Inferior parietal cortex (tissue), 1 donor: ENCODE data around the gene SEMA3B.
A peak's percentile ranks its signal among the peaks of the same experiment; 100 is the strongest.
"Not testable (repeated sequence)": the region's sequence is repeated elsewhere in the genome, so short reads cannot be mapped to it uniquely, and the experiment has no call there.

Source experiments
- DNase-seq: peaks from one replicate; pipeline ENCODE4 v3.0.0-alpha.2; 2016; ENCODE audit errors: extremely low spot score

Gene SEMA3B

DNA sequence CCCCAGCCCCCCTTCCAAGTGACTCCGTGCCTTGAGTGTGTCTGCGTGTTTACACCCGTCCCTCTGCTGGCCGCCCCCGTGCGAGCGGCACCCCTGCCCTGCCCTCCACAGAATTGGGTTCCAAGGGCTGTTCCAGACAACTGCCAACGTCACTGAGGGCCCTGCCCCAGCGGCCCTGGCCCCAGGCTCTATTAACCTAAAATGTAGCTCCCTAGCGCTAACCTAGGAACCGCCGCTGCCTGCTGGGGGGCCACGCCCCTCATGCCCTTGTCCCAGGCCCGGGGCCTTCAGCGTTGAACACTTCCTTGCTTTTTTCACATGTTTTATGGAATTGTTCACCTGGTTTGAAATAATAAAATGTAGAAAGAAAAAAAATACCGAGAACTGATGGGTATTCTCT is 10.0 kb upstream of the SEMA3B start:
- no peak for DNase-seq

DNA sequence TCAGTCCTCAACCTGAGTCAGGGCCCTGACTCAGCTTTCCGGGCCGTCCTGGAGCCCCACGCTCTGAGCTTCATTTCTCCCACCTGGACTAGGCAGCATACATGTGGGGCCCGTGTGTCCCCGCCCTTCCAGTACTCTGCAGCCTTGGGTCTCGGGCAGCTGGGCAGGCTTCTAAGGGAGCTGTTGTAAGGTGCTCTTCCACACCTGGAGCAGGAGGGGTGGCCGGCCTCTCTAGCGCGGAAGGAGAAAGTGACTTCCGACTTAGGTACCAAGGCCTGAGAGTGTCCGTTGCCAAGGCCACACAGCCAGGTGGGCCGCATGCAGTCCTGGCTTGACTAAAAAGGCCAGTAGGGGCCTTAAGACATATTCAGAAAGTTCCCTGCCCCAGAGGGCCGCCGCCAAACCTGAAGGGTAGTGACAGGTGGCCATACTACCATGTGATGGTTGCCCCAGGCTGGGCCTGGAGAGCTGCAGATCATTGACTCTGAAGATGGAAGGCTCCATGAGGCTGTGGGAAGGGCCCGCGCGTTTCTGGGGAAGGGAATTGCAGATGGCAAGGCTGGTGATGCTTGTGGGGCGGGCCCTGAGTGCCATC is 9.4 kb upstream of the SEMA3B start:
- DNase-seq = no peak

DNA sequence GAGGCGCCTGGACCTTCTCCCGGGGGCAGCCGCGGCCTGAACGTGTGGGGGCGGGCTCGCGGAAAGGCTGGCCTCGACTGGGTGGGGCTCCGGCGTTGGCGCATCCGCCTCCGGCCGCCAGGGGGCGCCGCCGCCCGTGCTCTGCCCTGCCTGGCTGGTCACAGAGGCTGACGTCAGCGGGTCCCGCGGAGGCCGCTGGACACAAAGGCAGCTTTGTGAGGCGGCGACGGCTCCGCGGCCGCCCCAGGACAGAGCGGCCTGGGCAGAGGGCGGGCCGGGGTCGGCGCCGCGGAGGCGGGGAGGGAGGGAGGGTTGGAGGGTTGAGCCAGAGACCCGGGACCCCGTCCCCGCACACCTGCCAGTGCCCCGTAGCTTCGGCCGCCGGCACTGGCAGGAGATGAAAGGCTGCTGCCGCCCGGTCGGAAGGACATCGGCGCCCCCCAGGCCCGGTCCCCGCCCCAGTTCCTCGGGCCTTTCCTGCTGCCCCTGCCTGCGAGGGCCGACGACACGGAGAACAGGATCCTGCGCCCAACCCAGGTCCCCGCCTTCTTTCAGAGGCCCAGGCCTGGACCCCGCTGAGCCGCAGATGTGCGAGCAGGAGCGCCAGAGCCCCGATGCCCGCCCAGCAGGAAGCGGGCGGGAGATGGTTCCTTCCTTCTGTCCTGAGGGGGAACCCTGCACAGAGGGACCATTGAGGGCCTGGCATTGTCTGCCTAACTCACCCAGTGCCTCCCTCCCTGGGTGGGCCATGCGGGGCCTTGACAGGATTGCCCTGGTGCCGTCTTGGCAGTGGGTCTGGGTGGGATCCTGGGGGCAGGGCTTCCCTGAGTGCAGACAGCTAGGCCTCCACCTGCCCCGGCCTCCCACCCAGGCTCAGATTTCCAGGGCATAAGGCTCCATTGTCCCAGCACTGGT is 8.7 kb upstream of the SEMA3B start:
- peak; percentile 90 for DNase-seq

DNA sequence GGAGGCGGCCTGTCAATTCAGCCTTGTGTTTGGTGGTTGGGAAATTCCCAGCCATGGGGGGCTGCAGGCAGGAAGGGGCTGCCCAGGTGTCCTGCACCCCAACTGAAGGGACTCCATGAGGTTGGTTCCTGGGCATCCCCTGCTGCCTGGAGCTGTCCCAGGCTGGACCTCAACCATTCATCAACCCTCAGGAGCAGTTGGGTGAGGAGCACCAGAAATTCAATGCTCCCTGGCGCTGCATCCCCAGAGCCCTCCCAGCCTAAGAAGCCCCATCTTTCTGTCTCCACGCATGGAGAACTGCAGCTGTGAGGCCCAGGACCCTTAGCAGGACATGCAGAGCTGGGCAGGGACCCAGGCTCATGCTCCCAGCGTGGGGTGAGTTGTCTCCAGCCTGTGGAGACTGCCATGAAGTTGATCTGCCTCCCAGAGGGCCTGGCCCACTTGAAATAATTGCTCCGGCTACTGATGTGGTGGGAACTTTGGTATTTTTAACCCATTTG is 8.0 kb upstream of the SEMA3B start:
- DNase-seq = no peak

DNA sequence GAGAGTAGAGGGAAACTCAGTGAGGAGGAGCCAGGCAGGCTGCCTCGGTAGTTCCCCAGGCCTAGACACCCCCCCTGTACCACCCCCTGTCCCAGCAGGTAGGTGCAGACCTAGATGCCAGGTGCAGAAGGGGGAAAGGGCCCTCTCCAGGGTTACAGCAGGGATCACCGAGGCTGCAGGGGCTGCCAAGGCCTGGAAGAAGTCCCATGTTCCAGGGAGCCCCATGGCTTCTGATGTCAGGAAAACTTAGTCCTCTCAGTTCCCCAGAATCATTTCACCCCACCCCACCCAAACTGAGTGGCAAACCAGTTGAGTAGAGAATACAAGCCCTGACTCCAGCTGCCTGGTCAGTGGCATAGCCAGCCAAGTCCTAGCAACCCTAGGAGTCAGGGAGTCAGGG is 7.4 kb upstream of the SEMA3B start:
- no peak for DNase-seq

DNA sequence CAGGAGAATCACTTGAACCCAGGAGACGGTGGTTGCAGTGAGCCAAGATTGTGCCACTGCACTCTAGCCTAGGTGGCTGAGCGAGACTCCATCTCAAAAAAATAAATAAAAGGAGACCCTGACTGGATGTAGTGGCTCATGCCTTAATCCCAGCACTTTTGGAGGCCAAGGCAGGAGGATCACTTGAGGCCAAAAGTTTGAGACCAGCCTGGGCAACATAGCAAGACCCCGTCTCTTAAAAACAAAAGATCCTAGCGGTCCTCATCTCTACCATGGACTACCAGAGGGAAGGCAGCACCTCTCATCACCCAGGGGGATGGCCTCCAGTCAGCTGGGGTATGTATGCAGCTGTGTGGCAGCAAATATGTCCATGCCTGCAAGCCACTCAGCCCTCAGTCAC is 6.7 kb upstream of the SEMA3B start:
- not testable (repeated sequence) for DNase-seq

DNA sequence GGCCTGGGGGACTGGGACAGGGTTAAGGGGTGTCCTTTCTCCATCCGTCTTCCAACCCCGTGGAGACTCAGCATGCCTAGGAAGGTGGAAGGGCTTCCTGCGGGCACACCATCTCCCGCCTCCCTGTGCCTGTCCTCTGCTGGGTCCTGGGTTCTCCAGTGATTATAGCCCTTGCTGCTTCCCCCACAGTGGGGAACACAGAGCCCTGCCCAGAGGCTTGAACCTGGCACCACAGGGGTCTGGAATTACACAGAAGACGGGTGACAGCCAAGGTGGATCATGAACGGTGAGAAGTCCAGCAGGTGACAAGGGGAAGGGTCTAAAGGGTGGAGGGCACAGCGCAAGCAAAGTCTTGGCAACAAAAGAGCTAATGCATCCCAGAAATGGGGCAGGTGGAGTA is 6.2 kb upstream of the SEMA3B start:
- no peak for DNase-seq

DNA sequence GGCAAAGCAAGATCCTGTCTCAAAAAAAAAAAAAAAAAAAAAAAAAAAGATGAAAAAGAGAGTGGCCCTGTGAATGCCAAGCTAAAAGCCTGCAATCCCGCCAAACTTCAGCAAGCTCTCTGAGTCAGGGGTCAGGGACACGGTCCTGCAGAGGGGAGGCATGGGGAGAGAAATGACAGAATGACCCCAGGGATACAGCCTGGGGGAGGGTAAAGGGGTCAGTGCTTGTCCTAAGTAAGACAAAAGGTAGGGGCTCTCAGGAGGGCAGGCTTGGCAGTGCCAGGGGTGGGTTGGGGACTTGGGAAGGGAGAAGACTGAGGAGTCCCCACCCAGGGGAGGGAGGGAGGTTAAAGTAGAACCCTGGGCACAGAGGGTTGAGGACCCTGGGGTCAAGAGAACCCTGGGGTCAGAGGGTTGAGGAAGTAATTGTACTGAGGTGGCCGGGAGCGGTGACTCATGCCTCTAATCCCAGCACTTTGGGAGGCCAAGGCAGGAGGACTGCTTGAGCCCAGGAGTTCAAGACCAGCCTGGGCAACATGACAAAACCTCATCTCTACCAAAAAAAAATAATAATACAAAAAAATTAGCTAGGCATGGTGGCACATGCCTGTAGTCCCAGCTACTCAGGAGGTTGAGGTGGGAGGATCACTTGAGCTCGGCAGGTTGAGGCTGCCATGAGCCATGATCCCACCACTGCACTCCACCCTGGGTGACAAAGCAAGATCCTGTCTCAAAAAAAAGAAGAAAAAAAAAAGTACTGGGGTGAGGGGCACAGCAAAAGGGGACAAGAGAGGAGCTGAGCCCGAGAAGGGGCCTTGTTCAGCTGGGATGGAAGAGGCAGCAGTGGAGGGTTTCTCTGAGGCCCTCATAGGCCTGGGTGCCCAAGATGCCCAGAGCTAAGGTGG is 5.2 kb upstream of the SEMA3B start:
- DNase-seq = no peak

DNA sequence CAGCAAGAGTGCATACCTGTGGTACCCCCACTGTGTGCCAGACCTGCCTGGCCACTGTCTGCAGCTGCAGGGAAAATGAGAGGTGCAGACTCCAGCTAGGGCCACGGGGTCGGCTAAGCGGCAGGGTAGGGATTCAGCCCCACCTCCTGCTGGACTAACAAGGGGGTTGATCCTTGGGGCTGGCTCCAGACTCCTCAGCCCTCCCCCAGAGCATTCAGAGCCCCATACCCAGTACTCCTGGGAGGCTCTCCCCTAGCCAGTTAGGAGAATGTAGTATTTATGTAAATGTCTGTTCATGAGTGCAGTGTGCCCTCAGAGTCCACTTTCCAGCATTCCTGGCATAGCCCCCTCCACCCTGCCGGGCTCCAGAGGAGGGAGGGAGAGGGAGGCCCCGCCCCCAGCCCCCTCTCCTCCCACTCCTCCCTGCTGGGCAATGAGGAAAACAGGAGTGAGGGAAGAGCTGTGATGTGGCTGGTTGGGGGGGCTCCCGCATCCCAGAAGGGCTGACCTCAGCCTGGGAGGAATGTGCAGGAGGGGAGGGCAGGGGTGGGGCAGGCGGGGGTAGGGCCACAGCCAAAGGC is 4.5 kb upstream of the SEMA3B start:
- peak; percentile 55 for DNase-seq

DNA sequence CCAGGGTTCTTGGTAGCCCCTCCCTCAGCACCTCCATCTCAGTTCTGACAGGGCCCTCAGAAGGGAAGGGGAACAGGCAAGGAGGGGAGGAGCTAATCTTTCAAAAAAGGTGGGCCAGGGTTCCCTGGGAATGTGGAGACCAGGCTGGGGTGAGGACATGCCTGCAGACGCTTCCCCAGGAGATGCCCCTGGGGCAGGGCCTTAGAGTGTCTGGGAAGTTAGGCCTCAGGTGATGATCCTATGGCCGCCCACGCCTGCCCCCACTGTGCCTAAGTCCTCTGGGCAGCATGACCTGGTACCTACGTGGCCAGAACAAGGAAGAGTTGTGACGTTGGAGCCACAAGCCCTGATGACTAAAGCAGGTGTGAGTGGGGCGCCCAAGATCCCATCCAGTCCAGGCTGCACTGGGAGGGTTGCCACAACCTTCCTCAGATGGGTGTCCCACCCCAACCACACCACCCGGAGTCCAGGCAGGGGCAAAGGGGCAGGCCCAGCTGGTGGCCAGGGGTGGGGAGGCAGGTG is 3.9 kb upstream of the SEMA3B start:
- DNase-seq = no peak

DNA sequence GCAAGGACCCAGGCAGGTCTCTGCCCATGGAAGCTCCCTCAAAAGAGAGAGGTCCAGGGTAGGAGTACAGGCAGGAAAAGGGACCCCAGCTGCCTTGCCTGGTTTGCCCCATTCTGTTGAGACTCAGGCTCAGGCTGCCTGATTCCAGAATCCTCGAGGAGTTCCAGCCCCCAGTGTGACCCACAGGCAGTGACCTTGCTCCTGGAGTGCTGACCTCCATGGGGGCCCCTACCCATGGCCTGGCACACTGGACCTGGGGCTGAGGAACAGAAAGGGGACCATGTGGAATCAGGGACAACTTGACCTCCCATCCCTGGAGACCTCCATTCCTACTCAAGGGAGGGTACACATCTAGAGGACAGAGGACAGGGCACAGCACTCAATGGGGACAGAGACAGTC is 3.4 kb upstream of the SEMA3B start:
- no peak for DNase-seq

DNA sequence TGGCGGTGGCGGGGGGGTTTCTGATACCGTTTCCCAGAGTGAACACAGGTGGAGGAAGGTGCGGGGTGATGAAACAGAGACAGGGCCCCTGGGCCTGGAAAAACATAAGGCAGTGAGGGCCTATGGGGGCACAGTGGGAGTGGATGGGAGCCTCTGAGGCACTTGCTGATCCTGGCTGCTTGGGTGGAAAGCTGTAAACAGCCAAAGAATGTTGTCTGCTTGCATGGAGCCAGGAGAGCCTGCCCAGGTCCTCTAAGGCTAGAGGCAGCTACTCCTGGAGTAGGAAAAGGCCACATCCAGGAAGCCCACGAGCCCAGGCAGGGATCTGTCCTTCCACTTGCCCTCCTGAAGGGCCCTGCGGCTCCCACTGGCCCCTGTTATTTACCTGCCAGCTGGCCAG is 2.9 kb upstream of the SEMA3B start:
- DNase-seq = no peak

DNA sequence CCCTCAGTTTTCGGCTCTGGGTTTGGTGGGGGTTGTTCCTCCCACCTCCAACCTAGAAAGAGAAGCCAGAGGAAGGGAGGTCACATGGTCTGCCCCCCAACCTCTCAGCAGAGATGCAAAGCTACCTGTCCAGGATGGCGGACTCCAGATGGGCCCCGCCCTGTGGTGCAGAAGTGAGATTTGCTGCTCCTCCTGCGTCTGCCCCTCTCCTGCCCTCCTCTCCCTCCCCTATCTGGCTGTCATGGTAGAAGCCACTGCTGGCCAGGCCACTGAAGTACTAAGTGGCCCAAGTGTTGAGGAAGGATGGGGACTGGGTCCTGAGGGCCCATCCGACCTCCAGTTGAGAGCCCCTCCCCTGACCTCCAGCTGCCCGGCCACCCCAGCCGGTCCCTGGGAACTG is 2.1 kb upstream of the SEMA3B start:
- no peak for DNase-seq

DNA sequence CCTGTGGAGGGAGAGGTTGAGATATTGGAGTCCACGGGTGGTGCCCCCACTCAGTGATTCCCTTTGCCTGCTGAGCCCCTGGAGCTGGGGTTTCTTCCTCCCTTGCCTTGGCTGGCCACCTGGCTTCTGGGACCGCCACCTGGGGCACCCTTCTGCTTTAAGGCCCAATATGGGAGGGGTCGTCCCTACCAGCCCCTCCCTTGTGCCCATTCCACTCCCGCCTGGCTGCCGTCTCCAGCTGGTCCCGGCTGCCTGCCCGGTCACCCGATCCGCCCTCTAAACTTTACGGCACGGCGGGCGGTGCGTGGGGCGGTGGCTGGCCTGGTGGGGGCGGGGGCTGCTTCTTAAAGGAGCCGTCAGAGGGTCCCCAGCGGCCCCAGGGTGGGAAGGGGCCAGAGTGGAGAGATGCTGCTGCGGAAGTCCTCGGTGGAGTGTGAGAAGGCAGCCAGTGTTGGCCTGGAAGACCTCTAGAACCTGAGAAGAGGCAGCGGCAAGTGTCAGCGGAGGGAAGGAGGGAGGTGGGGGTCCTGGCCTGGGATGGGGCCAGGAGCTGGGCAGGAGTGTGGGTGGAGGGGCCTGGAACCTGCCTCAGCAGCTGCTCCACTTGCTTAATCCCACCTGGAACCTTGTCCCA is 1.6 kb upstream of the SEMA3B start:
- DNase-seq = no peak

DNA sequence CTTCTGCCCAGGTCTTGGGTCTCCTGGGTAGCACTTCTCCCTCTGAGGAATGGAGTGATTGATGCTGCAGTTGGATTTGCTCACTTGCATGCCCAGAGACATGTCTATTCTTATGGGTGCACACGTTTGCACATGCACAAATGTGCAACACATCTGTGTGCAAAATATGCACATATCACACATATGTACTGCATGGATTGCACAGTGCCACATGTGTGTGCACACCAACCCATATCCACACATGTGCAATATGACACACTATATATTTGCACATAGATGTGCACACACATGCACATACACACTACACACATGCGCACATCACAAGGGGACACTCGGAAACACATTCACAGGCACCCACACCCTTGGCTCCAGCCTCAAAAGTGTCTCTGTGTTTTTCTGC is 671 bp upstream of the SEMA3B start:
- DNase-seq = no peak

DNA sequence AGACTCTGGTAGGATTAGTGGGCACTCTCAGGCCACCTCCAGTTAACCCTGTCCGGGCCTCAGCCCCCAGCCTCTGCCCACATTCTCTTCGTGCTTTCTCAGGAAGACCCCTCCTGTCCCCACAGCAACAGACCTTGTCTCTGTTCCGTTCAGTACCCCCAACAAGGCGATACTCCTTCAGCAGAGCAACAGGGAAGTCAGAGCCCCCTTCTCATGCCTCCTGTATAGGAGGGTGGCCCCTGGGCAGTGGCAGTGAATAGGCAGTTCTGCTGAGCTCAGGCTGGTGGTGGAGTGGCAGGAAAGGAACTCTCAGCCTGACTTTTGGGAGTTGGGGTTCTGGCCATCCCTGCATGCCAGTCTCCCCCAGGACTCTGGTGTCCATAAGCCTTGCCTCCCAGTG is 513 bp downstream of the SEMA3B start:
- no peak for DNase-seq

DNA sequence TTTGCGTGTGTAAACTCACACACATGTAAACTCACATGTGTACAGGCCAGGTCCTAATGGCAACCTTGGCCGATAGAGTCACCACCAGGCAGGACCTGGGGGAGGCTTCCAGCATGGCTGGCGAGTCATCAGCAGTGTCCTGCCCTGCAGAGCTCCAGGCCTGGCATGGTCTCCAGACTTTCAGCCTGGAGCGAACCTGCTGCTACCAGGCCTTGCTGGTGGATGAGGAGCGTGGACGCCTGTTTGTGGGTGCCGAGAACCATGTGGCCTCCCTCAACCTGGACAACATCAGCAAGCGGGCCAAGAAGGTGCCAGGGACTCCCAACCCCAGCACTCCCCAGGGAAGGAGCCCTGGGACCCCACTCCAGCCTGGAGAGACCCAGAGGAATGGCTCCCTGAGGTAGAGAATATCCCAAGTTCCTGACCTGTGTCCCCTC is 1.0 kb downstream of the SEMA3B start:
- no peak for DNase-seq

DNA sequence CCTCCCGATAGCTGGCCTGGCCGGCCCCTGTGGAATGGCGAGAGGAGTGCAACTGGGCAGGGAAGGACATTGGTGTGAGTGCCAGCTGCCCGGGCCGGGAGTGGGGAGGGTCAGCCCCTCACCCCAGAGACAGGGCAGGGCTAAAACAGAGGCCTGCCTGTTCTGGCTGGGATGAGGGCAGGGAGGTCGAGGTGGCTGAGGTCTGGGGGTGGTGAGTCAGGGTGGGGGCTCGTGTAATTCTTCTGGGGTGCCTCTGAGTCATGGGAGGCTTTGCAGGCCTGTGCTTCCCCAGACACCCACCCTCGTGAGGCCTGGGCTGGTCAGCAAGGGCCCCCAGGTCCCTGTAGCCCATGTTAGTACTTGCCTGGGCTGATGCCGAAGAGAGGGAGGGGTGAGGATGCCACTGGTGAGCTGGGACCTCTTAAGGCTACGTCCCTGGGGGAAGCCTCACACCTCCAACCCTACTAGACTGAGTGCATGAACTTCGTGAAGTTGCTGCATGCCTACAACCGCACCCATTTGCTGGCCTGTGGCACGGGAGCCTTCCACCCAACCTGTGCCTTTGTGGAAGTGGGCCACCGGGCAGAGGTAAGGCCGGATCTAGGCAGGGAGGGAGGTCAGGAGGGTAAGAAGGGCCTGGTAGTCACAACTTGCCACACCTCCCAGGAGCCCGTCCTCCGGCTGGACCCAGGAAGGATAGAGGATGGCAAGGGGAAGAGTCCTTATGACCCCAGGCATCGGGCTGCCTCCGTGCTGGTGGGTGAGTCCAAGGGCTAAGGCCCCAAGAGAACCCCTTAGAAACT is 1.7 kb downstream of the SEMA3B start:
- no peak for DNase-seq

DNA sequence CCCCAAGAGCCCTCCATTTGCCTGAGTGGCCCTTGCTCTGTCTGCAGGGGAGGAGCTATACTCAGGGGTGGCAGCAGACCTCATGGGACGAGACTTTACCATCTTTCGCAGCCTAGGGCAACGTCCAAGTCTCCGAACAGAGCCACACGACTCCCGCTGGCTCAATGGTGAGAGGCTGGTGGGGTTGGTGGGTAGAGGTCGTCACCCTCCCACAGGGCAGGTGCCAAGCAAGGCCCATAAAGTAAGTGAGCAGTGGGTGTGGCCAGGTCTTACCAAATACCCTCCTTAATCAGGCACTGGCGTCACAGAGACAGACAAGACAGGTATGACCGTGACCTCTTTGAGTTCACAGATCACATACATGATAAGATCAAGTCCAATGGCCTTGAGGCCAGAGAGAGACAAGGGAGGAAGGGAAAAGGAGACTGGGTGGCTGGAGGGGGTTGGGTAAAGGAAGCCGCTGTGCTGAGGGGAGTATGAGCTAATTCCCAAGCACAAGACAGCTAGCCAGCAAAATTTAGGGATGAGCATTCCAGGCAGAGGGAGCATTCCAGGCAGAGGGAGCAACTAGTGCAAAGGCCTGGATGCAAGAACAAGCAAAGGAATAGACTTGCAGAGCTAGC is 2.5 kb downstream of the SEMA3B start:
- DNase-seq = no peak

DNA sequence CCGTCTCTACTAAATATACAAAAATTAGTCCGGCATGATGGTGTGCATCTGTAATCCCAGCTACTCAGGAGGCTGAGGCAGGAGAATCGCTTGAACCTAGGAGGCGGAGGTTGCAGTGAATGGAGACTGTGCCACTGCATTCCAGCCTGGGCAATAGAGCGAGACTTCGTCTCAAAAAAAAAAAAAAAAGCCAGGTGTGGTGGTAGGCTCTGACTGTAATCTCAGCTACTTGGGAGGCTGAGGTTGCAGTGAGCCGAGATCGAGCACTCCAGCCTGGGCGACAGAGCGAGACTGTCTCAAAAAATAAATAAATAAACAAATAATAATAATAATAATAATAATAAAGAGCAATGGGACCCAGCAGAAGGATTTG is 3.6 kb downstream of the SEMA3B start:
- not testable (repeated sequence) for DNase-seq
